Rectal smooth muscle tissue (tissue), 1 donor: Measurements from ENCODE around the gene NPDC1.

Experiments used
- H3K27ac ChIP-seq: one replicate; pipeline ENCODE4 v1.7.0; 2013; ENCODE audit warnings: low read depth, low read length, inconsistent platforms
- H3K27me3 ChIP-seq: one replicate; pipeline ENCODE4 v1.7.0; 2013; ENCODE audit warnings: low read length; ENCODE audit not compliant: control insufficient read depth, insufficient read depth
- H3K36me3 ChIP-seq: one replicate; pipeline ENCODE4 v1.7.0; 2013; ENCODE audit warnings: low read length; ENCODE audit not compliant: control insufficient read depth, insufficient read depth
- H3K4me1 ChIP-seq: one replicate; pipeline ENCODE4 v1.7.0; 2013; ENCODE audit warnings: low read length; ENCODE audit not compliant: control insufficient read depth, insufficient read depth
- H3K4me3 ChIP-seq: one replicate; pipeline ENCODE4 v1.7.0; 2013; ENCODE audit warnings: low read length
- H3K9ac ChIP-seq: one replicate; pipeline ENCODE4 v1.7.0; 2013; ENCODE audit warnings: low read length

Gene NPDC1

DNA sequence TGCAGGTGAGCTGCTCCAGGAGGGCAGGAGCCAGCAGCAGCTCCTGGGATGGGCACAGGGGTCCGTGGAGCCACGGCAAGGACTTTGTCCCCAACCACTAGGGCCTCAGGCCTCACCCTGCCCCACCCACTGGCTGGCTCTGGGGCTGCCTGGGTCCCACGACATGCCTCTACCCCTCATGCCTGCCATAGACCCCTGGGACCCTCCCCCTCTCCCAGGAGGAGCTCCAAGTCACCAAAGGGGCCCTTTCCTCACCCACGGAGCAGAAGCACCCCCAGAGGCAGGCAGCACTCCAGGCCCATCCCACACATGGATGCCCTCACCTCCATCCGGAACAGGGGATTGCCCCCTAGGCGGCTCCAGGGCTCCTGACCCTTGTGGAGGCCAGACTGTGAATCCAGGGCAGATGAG lies 24.4 kb downstream of the NPDC1 start:
- no peaks in the 10 kb centered on the region for H3K27me3 ChIP-seq
- no peak overlapping the region for H3K9ac ChIP-seq
- H3K27ac ChIP-seq = no peak overlapping the region
- H3K4me3 ChIP-seq = no peak overlapping the region
- H3K36me3 ChIP-seq = no peaks in the 10 kb centered on the region
- H3K4me1 ChIP-seq = no peaks in the 10 kb centered on the region

DNA sequence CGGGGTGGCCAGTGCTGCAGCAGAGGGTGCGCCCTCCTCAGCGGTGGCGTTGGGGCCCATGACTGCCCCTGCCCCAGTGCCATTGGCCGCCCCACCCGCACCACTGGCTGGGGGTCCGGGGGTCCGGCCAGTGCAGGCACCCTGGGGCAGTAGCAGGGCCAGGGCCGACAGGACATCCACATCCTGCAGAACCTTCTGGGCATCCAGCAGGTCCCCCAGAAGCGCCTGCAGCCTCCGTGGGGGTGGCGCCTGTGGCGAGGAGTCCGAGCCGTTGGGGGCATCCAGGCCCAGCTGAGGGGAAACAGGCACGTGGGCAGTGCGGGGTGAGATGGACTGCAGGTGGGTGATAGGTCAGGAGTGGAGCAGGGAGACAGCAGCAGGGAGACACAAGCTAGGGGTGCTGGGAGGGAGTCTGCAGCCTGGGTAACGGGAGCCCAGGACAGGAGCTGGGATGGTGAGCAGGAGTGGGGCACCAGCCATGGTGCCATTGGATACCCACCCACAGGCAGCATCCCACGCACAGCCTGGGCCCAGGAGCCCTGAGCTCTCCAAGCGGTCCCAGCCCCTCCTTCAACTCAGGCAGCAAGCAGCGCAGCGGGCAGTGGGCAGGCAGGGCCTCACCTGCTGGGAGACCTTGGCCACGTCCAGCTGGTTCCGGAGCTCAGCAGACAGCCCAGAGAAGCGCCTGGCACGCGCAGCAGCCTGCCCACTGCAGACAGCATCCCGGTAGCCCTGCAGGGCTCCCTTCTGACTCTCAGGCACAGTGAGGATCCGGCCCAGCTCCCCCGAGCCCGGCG lies 25.0 kb downstream of the NPDC1 start:
- Histone ChIP-seq H3K27ac (no peak overlapping the region), H3K9ac (no peak overlapping the region), H3K27me3 (no peaks in the 10 kb centered on the region), H3K4me1 (no peaks in the 10 kb centered on the region), H3K4me3 (no peak overlapping the region), H3K36me3 (peaks cover 4% of the 10 kb centered on the region)

- peaks cover 8% of the 10 kb centered on the region for H3K36me3 ChIP-seq
- no peak overlapping the region for H3K9ac ChIP-seq
- no peak overlapping the region for H3K4me3 ChIP-seq
- H3K27me3 ChIP-seq = no peaks in the 10 kb centered on the region
- H3K4me1 ChIP-seq = no peaks in the 10 kb centered on the region
- H3K27ac ChIP-seq = no peak overlapping the region
Observed at GRCh38 chr9:137019891-137020683, 25.9 kb downstream of the NPDC1 start.

- Histone ChIP-seq H3K4me3 (no peak overlapping the region), H3K27ac (no peak overlapping the region), H3K9ac (no peak overlapping the region), H3K4me1 (no peaks in the 10 kb centered on the region), H3K36me3 (peaks cover 8% of the 10 kb centered on the region), H3K27me3 (no peaks in the 10 kb centered on the region)
Observed at GRCh38 chr9:137018761-137019559, 27.0 kb downstream of the NPDC1 start.

- Histone ChIP-seq H3K9ac (no peak overlapping the region), H3K4me3 (no peak overlapping the region), H3K27me3 (no peaks in the 10 kb centered on the region), H3K4me1 (no peaks in the 10 kb centered on the region), H3K27ac (no peak overlapping the region), H3K36me3 (peaks cover 8% of the 10 kb centered on the region)
Observed at GRCh38 chr9:137017791-137018497, 28.0 kb downstream of the NPDC1 start.

- no peaks in the 10 kb centered on the region for H3K4me1 ChIP-seq
- no peaks in the 10 kb centered on the region for H3K27me3 ChIP-seq
- no peak overlapping the region for H3K27ac ChIP-seq
- H3K4me3 ChIP-seq = no peak overlapping the region
- H3K9ac ChIP-seq = no peak overlapping the region
- H3K36me3 ChIP-seq = peaks cover 8% of the 10 kb centered on the region
Observed at GRCh38 chr9:137017071-137017470, 28.9 kb downstream of the NPDC1 start.

- peaks cover 8% of the 10 kb centered on the region for H3K36me3 ChIP-seq
- H3K4me3 ChIP-seq = no peak overlapping the region
- H3K27ac ChIP-seq = no peak overlapping the region
- no peaks in the 10 kb centered on the region for H3K4me1 ChIP-seq
- H3K27me3 ChIP-seq = no peaks in the 10 kb centered on the region
- H3K9ac ChIP-seq = no peak overlapping the region
Observed at GRCh38 chr9:137016436-137016835, 29.5 kb downstream of the NPDC1 start.

DNA sequence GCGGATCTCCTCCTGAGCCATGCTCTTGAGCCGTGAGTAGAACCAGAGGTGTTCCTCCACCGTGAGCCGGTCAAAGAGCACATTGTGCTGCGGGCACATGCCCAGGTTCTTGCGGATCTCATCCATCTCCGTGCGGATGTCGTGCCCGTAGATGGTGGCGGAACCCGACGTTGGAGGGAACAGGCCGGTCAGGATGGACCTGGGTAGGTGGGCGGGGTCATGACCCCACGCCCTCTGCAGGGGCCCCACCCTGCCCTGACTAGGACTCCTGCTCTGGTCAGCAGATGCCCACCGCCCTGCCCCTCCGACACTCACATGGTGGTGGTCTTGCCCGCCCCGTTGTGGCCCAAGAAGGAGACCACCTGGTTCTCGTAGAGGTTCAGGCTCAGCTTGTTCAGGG lies 30.0 kb downstream of the NPDC1 start:
- Histone ChIP-seq H3K27ac (no peak overlapping the region), H3K27me3 (no peaks in the 10 kb centered on the region), H3K36me3 (peaks cover 8% of the 10 kb centered on the region)

DNA sequence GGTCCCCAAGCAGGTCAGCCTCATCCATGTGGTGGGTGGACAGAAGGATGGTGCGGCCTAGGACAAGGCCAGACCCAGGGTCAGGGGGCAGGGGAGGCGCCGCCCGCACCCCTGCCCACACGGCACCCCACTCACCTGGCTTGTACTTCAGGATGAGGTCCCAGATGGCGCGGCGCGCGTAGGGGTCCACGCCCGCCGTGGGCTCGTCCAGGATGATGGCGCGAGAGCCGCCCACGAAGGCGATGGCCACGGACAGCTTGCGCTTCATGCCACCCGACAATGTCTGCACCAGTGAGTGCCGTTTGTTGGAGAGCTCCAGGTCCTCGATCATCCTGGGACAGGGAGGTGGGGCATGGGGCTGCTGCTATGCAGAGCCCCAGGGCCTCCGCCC lies 30.4 kb downstream of the NPDC1 start:
- H3K4me3 ChIP-seq = no peak overlapping the region
- peaks cover 8% of the 10 kb centered on the region for H3K36me3 ChIP-seq
- H3K27ac ChIP-seq = no peak overlapping the region
- no peaks in the 10 kb centered on the region for H3K27me3 ChIP-seq
- H3K4me1 ChIP-seq = no peaks in the 10 kb centered on the region
- no peak overlapping the region for H3K9ac ChIP-seq

More for the DNA sequence above, 30.0 kb downstream of the NPDC1 start:
- Histone ChIP-seq H3K4me3 (no peak overlapping the region), H3K4me1 (no peaks in the 10 kb centered on the region), H3K9ac (no peak overlapping the region)

DNA sequence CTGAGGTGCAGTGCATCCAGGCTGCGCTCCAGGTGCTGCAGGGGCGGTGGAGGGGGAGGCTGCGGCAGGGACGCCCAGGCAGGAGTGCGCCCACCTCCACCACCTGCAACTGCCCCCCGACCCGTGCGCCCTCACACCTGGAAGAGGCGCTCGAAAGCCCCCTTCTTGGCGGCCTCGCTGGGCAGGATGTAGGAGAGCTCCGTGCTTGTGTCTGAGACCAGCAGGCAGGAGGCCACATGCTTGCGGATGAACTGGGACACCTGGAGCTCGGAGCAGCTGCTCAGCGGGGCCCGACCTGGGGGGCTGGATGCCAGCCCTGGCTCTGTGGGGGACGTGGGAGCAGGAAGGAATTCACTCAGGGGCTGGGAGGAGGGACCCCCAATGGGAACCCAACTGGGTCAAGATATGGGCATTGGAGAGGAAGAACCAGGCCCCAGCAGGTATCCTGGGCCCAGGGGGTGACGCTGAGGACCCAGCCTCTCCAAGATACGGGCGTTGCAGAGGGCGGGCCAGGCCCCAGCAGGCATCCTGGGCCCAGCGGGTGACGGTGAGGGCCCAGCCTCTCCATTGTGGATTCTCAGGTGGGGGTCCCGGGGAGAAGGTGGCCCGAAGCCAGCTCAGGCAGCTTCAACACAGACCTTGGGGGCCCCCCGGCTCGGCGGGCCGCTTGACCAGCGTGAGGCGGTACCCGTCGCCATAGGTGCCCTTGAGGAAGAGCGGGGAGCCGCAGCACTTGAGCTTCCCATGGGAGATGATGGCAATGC lies 31.0 kb downstream of the NPDC1 start:
- H3K4me1 ChIP-seq = no peaks in the 10 kb centered on the region
- peaks cover 8% of the 10 kb centered on the region for H3K36me3 ChIP-seq
- H3K27ac ChIP-seq = no peak overlapping the region
- no peaks in the 10 kb centered on the region for H3K27me3 ChIP-seq
- H3K9ac ChIP-seq = no peak overlapping the region
- H3K4me3 ChIP-seq = no peak overlapping the region

GRCh38 chr9:137014166-137014565 lies 31.8 kb downstream of the NPDC1 start:
- H3K9ac ChIP-seq = no peak overlapping the region
- no peak overlapping the region for H3K27ac ChIP-seq
- no peaks in the 10 kb centered on the region for H3K27me3 ChIP-seq
- no peaks in the 10 kb centered on the region for H3K4me1 ChIP-seq
- no peak overlapping the region for H3K4me3 ChIP-seq
- peaks cover 8% of the 10 kb centered on the region for H3K36me3 ChIP-seq
